Left ventricle myocardium inferior (tissue), 1 donor: ENCODE measurements around the gene AIFM1. TPM values are rescaled to one million over a fixed set of nuclear protein-coding genes. Genes with fewer than 3 reads are reported as not detected.

Experiments used
- DNase-seq: peaks from one replicate; pipeline ENCODE4 v3.0.0-alpha.2; 2020
- H3K27ac ChIP-seq: fragments of 200-600 bp; replicated peaks from 2 replicates; pipeline ENCODE4 v1.8.0; 2021
- H3K27me3 ChIP-seq: fragments of 200-600 bp; 2 replicates; pipeline ENCODE4 v1.8.0; 2021; ENCODE audit warnings: low read depth
- H3K36me3 ChIP-seq: fragments of 200-600 bp; 2 replicates; pipeline ENCODE4 v1.8.0; 2021
- H3K4me1 ChIP-seq: fragments of 200-600 bp; 2 replicates; pipeline ENCODE4 v1.8.0; 2021
- H3K4me3 ChIP-seq: fragments of 200-600 bp; 2 replicates; pipeline ENCODE4 v1.8.0; 2021; ENCODE audit warnings: mild to moderate bottlenecking, moderate library complexity
- H3K9me3 ChIP-seq: fragments of 200-600 bp; replicated peaks from 2 replicates; pipeline ENCODE4 v1.8.0; 2021
- CTCF ChIP-seq: fragments of 200-600 bp; IDR thresholded peaks from 2 replicates; pipeline ENCODE4 v1.8.0; 2021; ENCODE audit warnings: antibody characterized with exemption, mild to moderate bottlenecking, borderline replicate concordance
- intact Hi-C: fragments of 100-400 bp; cut with micrococcal nuclease; formaldehyde crosslinking; loops from one replicate; pipeline ENCODE4 v1.11.0; 2022
- total RNA-seq: library from RNA; stranded (reverse); fragmentation: NEBNext Ultra II Directional; extraction: Animal tissue kit (Norgen Biotek cat#: 25700); gene quantifications from one replicate; pipeline ENCODE4 v1.2.1, GENCODE V29; 2021
- donor health status: DM: no; HTN: yes; CAD: no; lungs with severe emphysema.

The AIFM1 gene
- total RNA-seq, 1 donor from 2014 or later: 127 TPM

DNA sequence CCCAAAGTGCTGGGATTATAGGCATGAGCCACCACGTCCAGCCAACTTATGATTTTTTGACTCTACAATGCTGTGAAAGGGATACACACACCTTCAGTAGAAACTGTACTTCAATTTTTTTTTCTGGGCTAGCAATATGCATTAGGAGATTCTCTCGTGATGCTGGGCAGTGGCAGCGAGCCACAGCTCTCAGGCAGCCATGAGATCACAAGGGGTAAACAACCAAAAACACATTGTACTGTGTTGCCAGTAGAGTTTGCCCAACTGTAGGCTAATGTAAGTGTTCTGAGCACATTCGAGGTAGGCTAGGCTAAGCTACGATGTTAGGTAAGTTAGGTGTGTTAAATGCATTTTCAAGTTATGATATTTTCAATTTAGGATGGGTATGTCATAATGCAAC is 31.8 kb upstream of the AIFM1 start:
- Histone ChIP-seq H3K36me3 (no peaks in the 10 kb centered on the region), H3K27me3 (no peaks in the 10 kb centered on the region), H3K27ac (no peak overlapping the region), H3K4me3 (no peak overlapping the region), H3K9me3 (no peaks in the 10 kb centered on the region), H3K4me1 (no peaks in the 10 kb centered on the region)
- TF ChIP-seq CTCF: no peak
- peak; percentile 13 for DNase-seq
- intact Hi-C loops: no loop called here

DNA sequence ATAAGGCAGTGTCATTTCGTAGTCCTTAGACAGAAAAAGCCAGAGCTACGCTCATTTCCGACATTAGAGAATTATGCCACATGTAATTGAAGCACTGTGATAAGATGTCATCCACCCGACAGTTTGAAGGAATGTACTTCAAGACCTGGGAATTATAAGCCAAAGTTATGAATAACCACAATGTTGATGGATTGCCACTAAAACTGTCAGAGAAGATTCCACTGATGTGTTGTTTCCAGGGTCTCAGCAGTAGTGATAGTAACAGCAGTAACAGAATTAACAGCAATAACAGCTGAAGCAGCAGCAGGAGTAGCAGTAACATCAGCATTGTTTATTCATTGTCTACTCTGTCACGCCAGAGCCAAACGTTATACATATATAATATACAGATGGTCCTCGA is 30.8 kb upstream of the AIFM1 start:
- H3K4me3 ChIP-seq: no peak overlapping the region
- DNase-seq: no peak
- no peaks in the 10 kb centered on the region for H3K36me3 ChIP-seq
- H3K27me3 ChIP-seq: no peaks in the 10 kb centered on the region
- intact Hi-C loops: no loop called here
- no peak overlapping the region for H3K27ac ChIP-seq
- no peak for TF ChIP-seq CTCF
- H3K9me3 ChIP-seq: no peaks in the 10 kb centered on the region
- H3K4me1 ChIP-seq: no peaks in the 10 kb centered on the region

GRCh38 chrX:130190801-130191200 is 25.2 kb upstream of the AIFM1 start:
- H3K9me3 ChIP-seq: no peaks in the 10 kb centered on the region
- H3K27ac ChIP-seq: no peak overlapping the region
- no peak for TF ChIP-seq CTCF
- DNase-seq: no peak
- no peaks in the 10 kb centered on the region for H3K36me3 ChIP-seq
- H3K27me3 ChIP-seq: no peaks in the 10 kb centered on the region
- no peak overlapping the region for H3K4me3 ChIP-seq
- no peaks in the 10 kb centered on the region for H3K4me1 ChIP-seq
- intact Hi-C loops: loop anchor here (5.0 kb wide), 1 partner anchor 114 kb away; no protein-coding TSS in a partner anchor

- no peaks in the 10 kb centered on the region for H3K27me3 ChIP-seq
- intact Hi-C loops: no loop called here
- no peaks in the 10 kb centered on the region for H3K4me1 ChIP-seq
- no peak for DNase-seq
- H3K36me3 ChIP-seq: no peaks in the 10 kb centered on the region
- H3K9me3 ChIP-seq: no peaks in the 10 kb centered on the region
- TF ChIP-seq CTCF: no peak
- no peak overlapping the region for H3K4me3 ChIP-seq
- no peak overlapping the region for H3K27ac ChIP-seq
These were observed 21.0 kb upstream of the AIFM1 start for GRCh38 chrX:130186651-130187050.

GRCh38 chrX:130184857-130185256 is 19.2 kb upstream of the AIFM1 start:
- H3K9me3 ChIP-seq: no peaks in the 10 kb centered on the region
- DNase-seq: no peak
- TF ChIP-seq CTCF: no peak
- no peaks in the 10 kb centered on the region for H3K4me1 ChIP-seq
- H3K27me3 ChIP-seq: no peaks in the 10 kb centered on the region
- no peak overlapping the region for H3K4me3 ChIP-seq
- H3K36me3 ChIP-seq: no peaks in the 10 kb centered on the region
- H3K27ac ChIP-seq: no peak overlapping the region
- intact Hi-C loops: no loop called here

- Histone ChIP-seq H3K27ac (no peak overlapping the region), H3K27me3 (no peaks in the 10 kb centered on the region), H3K4me3 (no peak overlapping the region), H3K36me3 (no peaks in the 10 kb centered on the region), H3K4me1 (no peaks in the 10 kb centered on the region), H3K9me3 (no peaks in the 10 kb centered on the region)
- TF ChIP-seq CTCF: no peak
- intact Hi-C loops: no loop called here
- DNase-seq: no peak
These were observed 18.5 kb upstream of the AIFM1 start for GRCh38 chrX:130184168-130184567.
